PC-3 (cell line): Measurements from ENCODE around the gene BCKDHA. TPM values are rescaled to one million over a fixed set of nuclear protein-coding genes. Genes with fewer than 3 reads are reported as not detected.

ENCODE experiments used
- ATAC-seq: fragments of 200-7000 bp; cut with Tn5 transposase; 2 replicates; pipeline ENCODE4 v1.9.1; 2020; ENCODE audit warnings: mild to moderate bottlenecking, moderate library complexity
- BruUV-seq: library from RNA; stranded (reverse); fragments of 400-500 nt; replicated peaks from 2 replicates; lab custom pipeline; 2021; lab: Mats Ljungman, UMichigan
- CTCF ChIA-PET: fragments of 300-600 bp; sonication (Branson Sonifier 250); formaldehyde crosslinking; loops from one replicate; lab custom pipeline; 2022; ENCODE audit warnings: antibody characterized with exemption; lab: Charles Lee
- POLR2A ChIA-PET: fragments of 300-600 bp; sonication (Branson Sonifier 250); formaldehyde crosslinking; loops from one replicate; lab custom pipeline; 2022; ENCODE audit warnings: antibody characterized with exemption; ENCODE audit not compliant: unreplicated experiment; lab: Charles Lee
- DNase-seq: peaks from one replicate; pipeline ENCODE4 v3.0.0-alpha.2; 2015
- H2AFZ ChIP-seq: fragments of 300-600 bp; sonication (generic); 2 replicates; pipeline ENCODE4 v1.6.0; 2016; ENCODE audit warnings: antibody characterized with exemption, low read length
- H3F3A ChIP-seq: fragments of 300-600 bp; sonication (generic); one replicate; pipeline ENCODE4 v1.6.0; 2017; ENCODE audit warnings: antibody characterized with exemption, low read length, control low read depth, mild to moderate bottlenecking; ENCODE audit not compliant: unreplicated experiment
- H3K27ac ChIP-seq: fragments of 300-600 bp; sonication (generic); 2 replicates; pipeline ENCODE4 v1.5.1; 2016; ENCODE audit warnings: mild to moderate bottlenecking, low read length
- H3K27me3 ChIP-seq: fragments of 300-600 bp; sonication (generic); 2 replicates; pipeline ENCODE4 v1.6.1; 2016; ENCODE audit warnings: low read length, mixed read lengths
- H3K36me3 ChIP-seq: fragments of 300-600 bp; sonication (generic); 2 replicates; pipeline ENCODE4 v1.6.1; 2016; ENCODE audit warnings: low read depth, mixed run types, low read length, mixed read lengths
- H3K4me1 ChIP-seq: fragments of 300-600 bp; sonication (generic); 2 replicates; pipeline ENCODE4 v1.5.1; 2016; ENCODE audit warnings: low read length; ENCODE audit not compliant: insufficient read depth
- H3K4me2 ChIP-seq: fragments of 300-600 bp; sonication (generic); 2 replicates; pipeline ENCODE4 v1.6.0; 2016; ENCODE audit warnings: low read length
- H3K4me3 ChIP-seq: fragments of 300-600 bp; sonication (generic); 2 replicates; pipeline ENCODE4 v1.5.1; 2016; ENCODE audit warnings: mild to moderate bottlenecking, low read length, mixed read lengths
- H3K79me2 ChIP-seq: fragments of 300-600 bp; sonication (generic); 2 replicates; pipeline ENCODE4 v1.6.1; 2017; ENCODE audit warnings: low read length, mixed read lengths
- H3K9ac ChIP-seq: fragments of 300-600 bp; sonication (generic); 2 replicates; pipeline ENCODE4 v1.6.0; 2016; ENCODE audit warnings: mild to moderate bottlenecking, low read length
- H3K9me2 ChIP-seq: fragments of 300-600 bp; sonication (generic); replicated peaks from 2 replicates; pipeline ENCODE4 v1.6.1; 2016; ENCODE audit warnings: mixed run types, low read length, mixed read lengths
- H3K9me3 ChIP-seq: fragments of 300-600 bp; sonication (generic); 2 replicates; pipeline ENCODE4 v1.6.1; 2016; ENCODE audit warnings: low read length, mixed read lengths
- H4K20me1 ChIP-seq: fragments of 300-600 bp; sonication (generic); 2 replicates; pipeline ENCODE4 v1.6.1; 2016; ENCODE audit warnings: low read length, mixed read lengths
- CTCF ChIP-seq: fragments of 300-600 bp; sonication (generic); conservative IDR thresholded peaks from 2 replicates; pipeline ENCODE4 v1.5.1; 2017; ENCODE audit warnings: antibody characterized with exemption, low read depth, mild to moderate bottlenecking, low read length
- EZH2 ChIP-seq: fragments of 300-600 bp; sonication (generic); IDR thresholded peaks from one replicate; pipeline ENCODE4 v1.6.1; 2017; ENCODE audit warnings: antibody characterized with exemption, mild to moderate bottlenecking, low read length; ENCODE audit not compliant: unreplicated experiment
- EZH2phosphoT487 ChIP-seq: fragments of 300-600 bp; sonication (generic); IDR thresholded peaks from 2 replicates; pipeline ENCODE4 v1.6.1; 2018; ENCODE audit warnings: mild to moderate bottlenecking, antibody characterized with exemption, low read length, borderline replicate concordance
- intact Hi-C: fragments of 100-400 bp; cut with micrococcal nuclease; formaldehyde crosslinking; loops from 2 replicates; pipeline ENCODE4 v1.9.0; 2023
- total RNA-seq: library from RNA; depleted of rRNA; stranded (reverse); fragments of >200 nt; gene quantifications from 2 replicates; pipeline ENCODE4 v1.2.3, GENCODE V29; 2014

The BCKDHA gene
- total RNA-seq, 1 experiment from 2014 or later, result 49.2 TPM

GRCh38 chr19:41449865-41450178 lies 52.2 kb downstream of the BCKDHA start:
- CTCF ChIA-PET, result interaction anchor here (1.0 kb wide), 1 partner anchor 114 kb away, joined by 3 read pairs; no protein-coding TSS in a partner anchor
- no peak for TF ChIP-seq CTCF
- no peak for TF ChIP-seq EZH2
- no peak for TF ChIP-seq EZH2phosphoT487

GRCh38 chr19:41452584-41453275 lies 55.1 kb downstream of the BCKDHA start:
- no peaks in the 10 kb centered on the region for H3K9me2 ChIP-seq
- POLR2A ChIA-PET, result no interaction called here
- H3K4me2 ChIP-seq, result no peak overlapping the region
- no peaks in the 10 kb centered on the region for H4K20me1 ChIP-seq
- intact Hi-C loops, result no loop called here
- no peak for ATAC-seq
- no peaks in the 10 kb centered on the region for H3K36me3 ChIP-seq
- no peak overlapping the region for H3K27ac ChIP-seq
- TF ChIP-seq EZH2phosphoT487, result no peak
- no peak for TF ChIP-seq CTCF
- no peak for TF ChIP-seq EZH2
- no peaks in the 10 kb centered on the region for H3K4me1 ChIP-seq
- H2AFZ ChIP-seq, result no peak overlapping the region
- no peaks in the 10 kb centered on the region for H3K9me3 ChIP-seq
- H3K4me3 ChIP-seq, result no peak overlapping the region
- DNase-seq, result no peak
- no peaks in the 10 kb centered on the region for H3K79me2 ChIP-seq
- H3F3A ChIP-seq, result no peaks in the 10 kb centered on the region
- peaks cover 5% of the 10 kb centered on the region; the same call in 1 of the 2 replicates for H3K27me3 ChIP-seq
- no TSS peak for BruUV-seq
- CTCF ChIA-PET, result no interaction called here
- H3K9ac ChIP-seq, result no peak overlapping the region

More at GRCh38 chr19:41449865-41450178, 52.2 kb downstream of the BCKDHA start:
- Histone ChIP-seq H3F3A (no peaks in the 10 kb centered on the region), H3K4me3 (no peak overlapping the region), H3K27me3 (no peaks in the 10 kb centered on the region), H3K9me2 (no peaks in the 10 kb centered on the region), H4K20me1 (no peaks in the 10 kb centered on the region), H2AFZ (no peak overlapping the region), H3K27ac (no peak overlapping the region), H3K36me3 (no peaks in the 10 kb centered on the region), H3K4me2 (no peak overlapping the region), H3K9me3 (no peaks in the 10 kb centered on the region), H3K9ac (no peak overlapping the region), H3K79me2 (no peaks in the 10 kb centered on the region), H3K4me1 (no peaks in the 10 kb centered on the region)
- no TSS peak for BruUV-seq
- POLR2A ChIA-PET, result no interaction called here
- intact Hi-C loops, result loop anchor here (1.0 kb wide), 1 partner anchor 113 kb away; no protein-coding TSS in a partner anchor
- no peak for DNase-seq
- ATAC-seq, result no peak

- ChIA-PET POLR2A (interaction anchor here (0.6 kb wide), 1 partner anchor 243 kb away, joined by 9 read pairs; no protein-coding TSS in a partner anchor), CTCF (no interaction called here)
- H3F3A ChIP-seq, result no peaks in the 10 kb centered on the region
- H3K27me3 ChIP-seq, result peaks cover 30% of the 10 kb centered on the region
- no peaks in the 10 kb centered on the region for H3K79me2 ChIP-seq
- no peak overlapping the region for H2AFZ ChIP-seq
- DNase-seq (no peak), ATAC-seq (no peak)
- H3K4me1 ChIP-seq, result no peaks in the 10 kb centered on the region
- no peak overlapping the region for H3K4me3 ChIP-seq
- H3K9me3 ChIP-seq, result no peaks in the 10 kb centered on the region
- BruUV-seq, result no TSS peak
- no peaks in the 10 kb centered on the region for H3K36me3 ChIP-seq
- H3K27ac ChIP-seq, result no peak overlapping the region
- no peaks in the 10 kb centered on the region for H3K9me2 ChIP-seq
- H3K9ac ChIP-seq, result no peak overlapping the region
- intact Hi-C loops, result no loop called here
- H4K20me1 ChIP-seq, result no peaks in the 10 kb centered on the region
- H3K4me2 ChIP-seq, result no peak overlapping the region
- no peak for TF ChIP-seq EZH2
- TF ChIP-seq EZH2phosphoT487, result no peak
- TF ChIP-seq CTCF, result no peak
These were observed 58.3 kb downstream of the BCKDHA start for GRCh38 chr19:41455936-41456335.
